ENCODE data around the gene PIF1.
"Not testable (repeated sequence)": the region's sequence is repeated elsewhere in the genome, so short reads cannot be mapped to it uniquely, and the experiment has no call there.

The PIF1 gene

DNA sequence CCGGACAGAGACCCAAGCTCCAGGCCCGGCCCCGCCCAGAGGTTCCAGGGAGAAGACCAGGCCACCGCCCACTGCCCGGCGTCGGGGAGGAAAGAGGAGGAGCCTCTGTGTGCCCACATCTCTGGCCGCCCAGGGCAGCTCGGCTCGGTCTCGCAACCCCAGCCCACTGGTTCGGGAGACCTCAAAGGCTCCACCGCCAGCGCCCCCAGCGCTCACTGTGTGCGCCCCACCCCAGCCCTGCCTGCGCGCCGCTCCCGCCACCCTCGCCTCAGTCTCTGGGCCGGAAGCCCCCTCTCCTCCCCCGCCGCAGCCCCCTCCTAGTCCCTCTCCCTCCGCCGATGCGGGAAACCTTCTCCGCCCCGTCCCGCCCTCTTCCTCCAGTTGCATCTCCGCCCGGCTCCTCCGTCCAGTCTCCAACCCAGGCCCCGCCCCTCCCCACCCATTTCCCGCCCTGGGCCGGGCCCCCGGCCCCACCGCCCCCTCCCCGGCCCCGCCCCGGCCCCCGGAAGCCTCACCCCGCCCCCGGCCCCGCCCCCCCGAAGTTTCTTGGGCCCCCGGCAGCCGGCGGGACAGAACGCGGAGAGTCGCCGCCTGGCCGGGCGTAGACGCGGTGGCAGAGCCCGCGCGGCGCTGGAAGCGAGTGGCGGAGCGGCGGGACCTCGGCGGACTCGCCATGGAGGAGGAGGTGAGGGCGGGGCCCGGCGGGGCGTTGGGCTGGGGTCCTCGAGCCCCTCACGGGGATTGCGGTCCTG is 16.1 kb upstream of the PIF1 start, which contains the start of gene PLEKHO2:
Gene PLEKHO2 (plus strand): TSS at position 572 of the 752 bp plus-strand sequence. CDS start 102 bp downstream, at position 674.
- ATAC-seq, result peak; percentile 84
- Mint-ChIP-seq H3K36me3 (peaks cover 34% of the 10 kb centered on the region), H3K4me1 (peaks cover 82% of the 10 kb centered on the region), H3K27ac (peak within 1 kb of the TSS; percentile 88), H3K9me3 (no peaks in the 10 kb centered on the region), H3K4me3 (peak within 1 kb of the TSS; percentile 83)
- DNase-seq (ENCODE audit: low spot score in 2 of 2), result peak; percentile 71 to 95

DNA sequence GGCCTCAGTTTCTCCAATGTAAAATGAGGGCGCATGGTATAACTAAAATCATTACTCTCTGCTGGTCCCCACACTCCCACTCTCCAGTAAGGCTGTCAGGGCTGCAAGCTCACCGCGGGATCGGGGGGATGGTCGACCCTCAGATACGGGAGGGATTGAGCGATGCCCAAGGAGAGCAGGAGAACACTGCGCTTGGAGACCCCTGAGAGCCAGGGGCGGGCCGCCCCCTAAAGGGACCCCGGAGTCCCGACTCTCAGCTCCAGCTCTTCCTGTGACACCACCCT is 15.6 kb upstream of the PIF1 start:
- Mint-ChIP-seq H3K36me3 (peaks cover 34% of the 10 kb centered on the region), H3K27ac (peak overlapping the region; percentile 88), H3K9me3 (no peaks in the 10 kb centered on the region), H3K4me1 (peaks cover 82% of the 10 kb centered on the region), H3K4me3 (peak overlapping the region; percentile 83)
- DNase-seq (ENCODE audit: low spot score in 2 of 2) (no peak), ATAC-seq (no peak)

DNA sequence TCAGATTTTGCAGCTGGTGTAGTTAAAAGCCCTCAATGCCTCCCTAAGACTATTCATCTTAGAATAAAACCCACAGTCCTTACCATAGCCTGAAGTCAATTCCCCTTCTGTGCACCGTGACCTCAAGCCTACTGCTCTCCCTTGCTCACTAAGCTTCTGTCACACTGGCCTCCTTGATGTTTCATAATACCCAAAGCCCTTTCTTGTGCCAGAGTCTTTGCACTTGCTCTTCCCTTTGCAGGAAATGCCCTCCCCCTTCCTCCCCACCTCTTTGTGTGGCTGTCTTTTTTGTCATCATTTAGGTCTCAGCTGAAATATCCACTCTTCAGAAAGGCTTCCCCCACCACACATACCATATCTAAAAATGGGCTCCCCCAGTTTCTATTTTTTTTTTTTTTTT is 12.1 kb upstream of the PIF1 start:
- DNase-seq (ENCODE audit: low spot score in 2 of 2) (no peak), ATAC-seq (peak; percentile 50)
- no peak overlapping the region for H3K4me3 Mint-ChIP-seq
- peaks cover 55% of the 10 kb centered on the region for H3K4me1 Mint-ChIP-seq
- H3K27ac Mint-ChIP-seq, result peak overlapping the region; percentile 15
- no peaks in the 10 kb centered on the region for H3K9me3 Mint-ChIP-seq
- peaks cover 6% of the 10 kb centered on the region for H3K36me3 Mint-ChIP-seq

DNA sequence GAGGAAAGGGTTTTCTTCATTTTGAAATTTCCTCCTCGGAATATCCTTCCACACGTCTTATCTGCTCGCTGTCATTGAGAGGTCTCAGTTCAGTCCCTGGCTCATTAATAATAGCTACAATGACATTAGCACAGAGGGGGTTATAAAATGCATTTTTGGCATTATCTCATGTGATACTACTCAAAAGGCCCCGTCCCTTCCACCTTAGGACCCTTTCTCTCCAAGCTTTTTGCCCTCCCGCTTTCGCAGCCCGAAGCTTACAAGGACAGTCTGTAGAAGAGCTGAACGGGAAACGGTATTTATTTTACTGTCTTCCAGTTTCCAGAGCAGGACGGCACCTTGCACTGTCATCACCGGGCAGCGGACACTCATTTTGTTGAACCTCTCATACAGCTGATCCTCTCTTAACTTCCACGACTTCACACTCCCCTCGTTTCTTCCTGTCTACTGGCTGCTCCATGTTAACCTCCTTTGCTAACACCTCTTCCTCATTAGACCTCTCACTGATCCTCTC is 10.6 kb upstream of the PIF1 start:
- ATAC-seq, result no peak
- DNase-seq (ENCODE audit: low spot score in 2 of 2), result no peak
- Mint-ChIP-seq H3K4me1 (peaks cover 51% of the 10 kb centered on the region), H3K27ac (peak overlapping the region; percentile 60), H3K9me3 (no peaks in the 10 kb centered on the region), H3K4me3 (peak overlapping the region; percentile 58), H3K36me3 (no peaks in the 10 kb centered on the region)

DNA sequence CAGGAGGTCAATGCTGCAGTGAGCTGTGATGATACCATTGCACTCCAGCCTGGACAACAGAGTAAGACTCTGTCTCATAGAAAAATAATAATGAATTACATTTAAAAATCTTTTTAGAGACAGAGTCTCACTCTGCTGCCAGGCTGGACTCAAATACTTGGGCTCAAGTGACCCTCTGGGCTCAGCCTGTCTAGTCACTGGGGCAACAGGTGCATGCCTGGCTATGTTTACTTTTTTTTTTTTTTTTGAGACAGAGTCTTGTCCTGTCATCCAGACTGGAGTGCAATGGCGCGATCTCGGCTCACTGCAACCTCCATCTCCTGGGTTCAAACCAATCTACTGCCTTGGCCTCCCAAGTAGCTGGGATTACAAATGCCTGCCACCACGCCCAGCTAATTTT is 8.2 kb upstream of the PIF1 start:
- Mint-ChIP-seq H3K4me1 (peaks cover 38% of the 10 kb centered on the region), H3K4me3 (no peak overlapping the region), H3K36me3 (no peaks in the 10 kb centered on the region), H3K9me3 (no peaks in the 10 kb centered on the region), H3K27ac (no peak overlapping the region)
- ATAC-seq (no peak), DNase-seq (ENCODE audit: low spot score in 2 of 2) (no peak)

DNA sequence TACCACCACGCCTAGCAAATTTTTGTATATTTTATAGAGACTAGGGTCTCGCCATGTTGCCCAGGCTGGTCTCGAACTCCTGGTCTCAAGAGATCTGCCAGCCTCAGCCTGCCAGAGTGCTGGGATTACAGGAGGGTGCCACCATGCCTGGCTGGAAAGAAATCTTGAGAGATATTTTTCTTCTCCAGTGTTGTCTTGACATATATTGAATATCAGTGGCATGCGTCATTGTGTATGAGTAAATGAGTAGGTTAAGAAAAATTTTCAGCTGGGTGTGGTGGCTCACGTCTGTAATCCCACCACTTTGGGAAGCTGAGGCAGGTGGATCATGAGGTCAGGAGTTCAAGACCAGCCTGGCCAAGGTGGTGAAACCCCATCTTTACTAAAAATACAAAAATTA is 3.5 kb upstream of the PIF1 start:
- no peaks in the 10 kb centered on the region for H3K9me3 Mint-ChIP-seq
- no peaks in the 10 kb centered on the region for H3K36me3 Mint-ChIP-seq
- H3K27ac Mint-ChIP-seq, result no peak overlapping the region
- ATAC-seq (no peak), DNase-seq (ENCODE audit: low spot score in 2 of 2) (no peak)
- no peak overlapping the region for H3K4me3 Mint-ChIP-seq
- peaks cover 27% of the 10 kb centered on the region for H3K4me1 Mint-ChIP-seq

DNA sequence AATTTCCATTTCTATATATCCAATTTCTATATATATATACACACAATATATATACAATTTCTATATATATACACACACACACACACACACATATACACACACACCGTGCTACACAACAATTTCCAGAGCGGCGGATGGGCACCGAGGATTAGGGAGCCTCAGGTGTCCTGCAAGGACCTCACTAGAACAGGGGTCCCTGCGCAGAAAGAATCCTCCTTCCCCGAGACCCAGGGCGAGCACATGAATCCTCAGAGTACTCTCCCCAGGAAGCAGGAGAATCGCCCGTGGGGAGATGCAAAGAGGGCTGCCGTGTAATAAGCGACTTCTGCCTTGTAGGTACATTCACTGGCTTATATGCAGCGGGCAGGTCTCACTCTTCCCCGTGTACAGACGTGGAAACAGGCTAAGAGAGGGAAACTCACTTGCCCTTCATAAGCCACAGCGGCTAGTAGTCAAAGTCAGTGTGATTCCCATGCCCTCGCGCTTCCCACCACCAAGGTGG is 467 bp downstream of the PIF1 start:
- ATAC-seq (peak; percentile 1), DNase-seq (ENCODE audit: low spot score in 2 of 2) (no peak)
- H3K9me3 Mint-ChIP-seq, result no peaks in the 10 kb centered on the region
- peaks cover 13% of the 10 kb centered on the region for H3K36me3 Mint-ChIP-seq
- peaks cover 39% of the 10 kb centered on the region for H3K4me1 Mint-ChIP-seq
- H3K4me3 Mint-ChIP-seq, result peak overlapping the region; percentile 84
- H3K27ac Mint-ChIP-seq, result peak overlapping the region; percentile 76

DNA sequence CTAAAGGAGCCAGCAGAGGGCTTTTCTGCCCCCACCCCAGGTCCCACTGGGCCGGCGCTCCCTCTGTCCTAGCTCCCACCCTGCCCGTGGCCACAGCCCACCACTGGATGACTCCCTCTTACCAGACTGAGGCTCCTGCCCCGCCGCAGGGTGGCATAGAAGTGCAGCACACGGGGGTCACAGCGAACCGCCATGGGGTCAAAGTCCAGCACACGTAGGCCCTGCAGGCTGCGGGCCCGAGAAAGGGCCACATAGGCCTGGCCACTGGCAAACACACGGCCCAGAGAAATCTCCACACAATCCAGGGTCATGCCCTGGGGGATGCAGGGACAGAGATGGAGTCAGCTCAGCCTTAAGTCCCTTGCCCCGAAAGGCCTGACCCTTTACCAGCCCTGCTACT is 9.0 kb downstream of the PIF1 start:
- no peak overlapping the region for H3K4me3 Mint-ChIP-seq
- DNase-seq (ENCODE audit: low spot score in 2 of 2) (no peak), ATAC-seq (no peak)
- no peaks in the 10 kb centered on the region for H3K4me1 Mint-ChIP-seq
- H3K9me3 Mint-ChIP-seq, result no peaks in the 10 kb centered on the region
- H3K27ac Mint-ChIP-seq, result no peak overlapping the region
- H3K36me3 Mint-ChIP-seq, result peaks cover 11% of the 10 kb centered on the region

DNA sequence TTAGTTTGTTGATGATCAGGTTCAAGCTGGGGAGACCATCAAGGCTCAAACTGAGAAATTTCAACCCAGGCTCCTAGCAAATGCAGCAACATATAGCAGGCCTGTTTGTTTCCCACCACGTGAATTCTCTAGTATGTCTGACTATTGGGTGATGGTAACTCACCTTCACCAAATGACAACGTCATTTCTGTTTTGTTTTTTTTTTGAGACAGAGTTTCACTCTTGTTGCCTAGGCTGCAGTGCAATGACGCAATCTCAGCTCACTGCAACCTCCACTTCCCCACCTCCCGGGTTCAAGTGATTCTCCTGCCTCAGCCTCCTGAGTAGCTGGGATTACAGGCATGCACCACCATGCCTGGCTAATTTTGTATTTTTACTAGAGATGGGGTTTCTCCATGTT is 10.5 kb downstream of the PIF1 start:
- DNase-seq (ENCODE audit: low spot score in 2 of 2); H3K4me1 Mint-ChIP-seq; H3K36me3 Mint-ChIP-seq; H3K9me3 Mint-ChIP-seq; ATAC-seq; H3K4me3 Mint-ChIP-seq; H3K27ac Mint-ChIP-seq: not testable (repeated sequence)

DNA sequence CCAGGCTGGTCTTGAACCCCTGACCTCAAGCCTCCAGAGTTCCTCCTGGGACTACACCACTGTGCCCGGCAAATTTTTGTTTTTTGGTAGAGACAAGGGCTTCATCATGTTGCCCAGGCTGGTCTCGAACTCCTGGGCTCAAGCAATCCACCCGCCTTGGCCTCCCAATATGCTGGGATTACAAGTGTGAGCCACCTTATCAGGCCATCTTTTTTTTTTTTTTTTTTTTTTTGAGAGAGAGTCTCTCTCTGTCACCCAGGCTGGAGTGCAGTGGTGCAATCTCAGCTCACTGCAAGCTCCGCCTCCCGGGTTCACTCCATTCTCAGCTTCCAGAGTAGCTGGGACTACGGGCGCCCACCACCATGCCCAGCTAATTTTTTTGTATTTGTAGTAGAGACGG is 11.2 kb downstream of the PIF1 start:
- H3K27ac Mint-ChIP-seq; H3K4me3 Mint-ChIP-seq; H3K4me1 Mint-ChIP-seq; H3K36me3 Mint-ChIP-seq; H3K9me3 Mint-ChIP-seq; ATAC-seq; DNase-seq (ENCODE audit: low spot score in 2 of 2): not testable (repeated sequence)

DNA sequence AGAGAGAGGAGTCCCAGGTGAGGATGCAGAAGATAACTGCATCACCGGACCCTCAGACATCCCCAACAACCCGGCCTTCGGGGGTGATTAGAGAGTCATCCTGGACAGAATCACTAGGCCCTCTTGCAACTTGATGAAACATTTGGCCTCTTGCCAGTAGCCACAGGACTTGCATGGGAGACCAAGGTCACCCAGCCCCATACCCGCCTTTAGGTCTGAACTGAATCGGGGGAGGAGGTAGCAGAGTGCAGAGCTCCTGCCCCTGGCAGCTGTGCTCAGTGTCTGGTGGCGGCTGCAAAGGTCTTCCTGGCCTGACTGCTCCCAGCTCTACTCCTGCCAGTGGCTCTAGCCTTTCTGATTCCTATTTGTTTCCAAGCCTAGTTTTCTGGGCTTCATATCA is 12.4 kb downstream of the PIF1 start:
- Mint-ChIP-seq H3K4me1 (no peaks in the 10 kb centered on the region), H3K36me3 (peaks cover 5% of the 10 kb centered on the region), H3K4me3 (no peak overlapping the region), H3K9me3 (no peaks in the 10 kb centered on the region), H3K27ac (peak overlapping the region; percentile 52)
- peak; percentile 11 for ATAC-seq
- DNase-seq (ENCODE audit: low spot score in 2 of 2), result no peak

DNA sequence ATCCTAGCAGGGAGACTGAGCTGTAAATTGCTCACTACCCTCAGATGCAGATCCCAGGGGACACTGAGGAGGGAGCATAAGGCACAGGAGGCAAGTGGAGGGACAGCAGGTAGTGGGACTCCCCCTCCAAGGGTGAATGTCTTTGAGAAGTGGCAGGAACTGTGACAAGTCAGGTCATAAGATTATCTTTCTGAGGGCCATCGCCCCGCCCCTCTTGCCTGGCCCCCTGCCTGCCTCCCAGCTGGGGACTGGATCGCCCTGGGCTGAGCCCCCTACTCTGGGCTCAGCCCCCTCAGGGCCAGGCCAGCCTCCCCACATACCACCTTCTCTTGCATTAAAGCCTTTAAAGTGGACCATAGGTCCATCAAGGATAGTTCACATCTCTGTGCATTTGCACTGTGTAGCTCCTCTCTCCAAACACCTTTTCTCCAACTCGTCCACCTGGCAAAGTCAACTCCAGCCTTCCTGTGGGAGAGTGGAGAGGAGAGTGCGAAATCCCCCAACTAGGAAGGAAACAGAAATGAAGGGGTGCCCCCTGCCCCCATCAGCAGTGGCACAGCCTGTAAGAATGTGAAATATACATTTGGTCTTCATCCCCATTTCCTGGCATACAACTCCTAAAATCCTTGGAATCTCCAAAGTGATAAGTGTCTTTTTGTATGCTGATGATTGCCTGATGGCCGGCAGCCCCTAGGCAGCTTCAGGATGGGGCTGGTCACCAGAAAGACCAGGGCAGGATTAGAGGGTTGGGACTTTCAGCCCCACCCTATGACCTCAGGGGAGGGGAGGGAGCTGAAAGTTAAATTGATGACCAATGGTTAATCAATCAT is 14.7 kb downstream of the PIF1 start:
- no peak overlapping the region for H3K27ac Mint-ChIP-seq
- no peaks in the 10 kb centered on the region for H3K9me3 Mint-ChIP-seq
- H3K36me3 Mint-ChIP-seq, result no peaks in the 10 kb centered on the region
- no peak overlapping the region for H3K4me3 Mint-ChIP-seq
- DNase-seq (ENCODE audit: low spot score in 2 of 2), result no peak
- ATAC-seq, result no peak
- H3K4me1 Mint-ChIP-seq, result no peaks in the 10 kb centered on the region

DNA sequence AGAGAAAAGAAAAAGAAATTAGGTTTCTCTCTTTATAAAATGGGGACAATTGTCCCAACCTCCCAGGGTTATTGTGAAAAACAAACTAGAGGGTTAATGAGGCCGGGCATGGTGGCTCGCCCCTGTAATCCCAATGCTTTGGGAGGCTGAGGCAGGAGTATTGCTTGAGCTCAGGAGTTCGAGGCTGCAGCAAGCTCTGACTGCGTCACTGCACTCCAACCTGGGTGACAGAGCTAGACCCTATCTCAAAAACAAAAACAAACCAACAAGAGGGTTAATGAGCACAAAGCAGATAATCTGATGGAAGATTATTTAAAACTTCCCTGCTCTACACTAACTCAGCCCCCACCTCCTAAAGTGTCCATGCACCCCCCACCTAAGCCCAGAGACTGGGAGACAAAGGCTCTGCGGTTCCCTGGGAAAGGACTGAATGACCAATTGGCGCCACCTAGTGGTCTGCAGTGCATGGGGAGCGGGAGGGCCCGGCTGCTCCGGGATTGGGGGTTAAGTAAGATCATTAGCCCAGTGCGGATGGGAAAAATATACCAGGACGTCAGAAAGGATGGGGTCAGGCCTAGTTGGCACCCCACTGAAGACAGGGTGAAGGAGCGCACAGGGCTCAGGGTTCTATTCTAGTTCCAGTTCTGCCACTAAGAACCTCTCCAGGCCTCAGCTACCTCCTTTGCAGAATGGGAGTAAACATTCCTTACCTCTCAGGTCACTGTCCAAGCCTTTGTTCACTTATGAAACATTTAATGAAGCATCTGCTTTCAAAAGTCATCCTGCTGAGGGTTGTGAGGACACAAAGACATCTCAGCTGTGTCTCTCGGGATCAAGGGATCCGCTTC is 15.6 kb downstream of the PIF1 start:
- DNase-seq (ENCODE audit: low spot score in 2 of 2) (peak; percentile 70 to 80), ATAC-seq (peak; percentile 60)
- Mint-ChIP-seq H3K27ac (no peak overlapping the region), H3K36me3 (no peaks in the 10 kb centered on the region), H3K9me3 (no peaks in the 10 kb centered on the region), H3K4me1 (no peaks in the 10 kb centered on the region), H3K4me3 (no peak overlapping the region)

DNA sequence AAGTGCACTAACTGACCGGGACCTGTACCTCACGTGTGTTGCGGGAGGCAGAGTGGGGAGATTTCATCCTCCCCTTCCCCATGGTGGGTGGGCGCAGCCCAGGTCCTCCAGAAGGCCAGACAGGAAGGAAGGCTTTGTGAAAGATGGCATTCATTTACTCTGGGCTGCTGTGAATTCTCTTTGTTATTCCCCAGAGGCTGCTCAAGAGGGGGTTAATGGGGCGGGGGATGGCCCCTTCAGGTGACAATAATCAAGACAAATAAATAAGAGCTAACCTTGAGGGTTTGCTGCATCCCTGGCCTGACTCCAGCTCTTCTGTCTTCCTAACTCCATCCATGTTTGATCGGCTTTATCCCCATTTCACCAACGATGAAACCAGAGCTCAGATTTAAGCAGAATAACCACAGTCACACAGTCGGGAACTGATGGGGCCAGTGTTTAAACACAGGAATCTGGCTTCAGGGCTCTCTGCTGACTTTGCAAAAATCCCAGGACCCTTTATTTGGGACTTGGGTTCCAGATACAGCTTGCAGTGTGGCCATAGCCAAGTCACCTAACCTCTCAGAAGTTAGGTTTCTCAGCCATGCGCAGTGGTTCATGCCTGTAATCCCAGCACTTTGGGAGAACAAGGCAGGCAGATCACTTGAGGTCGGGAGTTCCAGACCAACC is 16.5 kb downstream of the PIF1 start:
- no peaks in the 10 kb centered on the region for H3K4me1 Mint-ChIP-seq
- no peaks in the 10 kb centered on the region for H3K9me3 Mint-ChIP-seq
- DNase-seq (ENCODE audit: low spot score in 2 of 2) (no peak), ATAC-seq (no peak)
- no peak overlapping the region for H3K27ac Mint-ChIP-seq
- H3K4me3 Mint-ChIP-seq, result no peak overlapping the region
- H3K36me3 Mint-ChIP-seq, result no peaks in the 10 kb centered on the region
